NCI-H1436 treated with DMSO at 0.1 percent for 48 hours (cell line): Measurements from ENCODE around the gene DNAH17.

ENCODE experiments used
- DNase-seq: peaks from one replicate; lab custom pipeline; 2025; lab: John Stamatoyannopoulos, UW

Gene DNAH17

DNA sequence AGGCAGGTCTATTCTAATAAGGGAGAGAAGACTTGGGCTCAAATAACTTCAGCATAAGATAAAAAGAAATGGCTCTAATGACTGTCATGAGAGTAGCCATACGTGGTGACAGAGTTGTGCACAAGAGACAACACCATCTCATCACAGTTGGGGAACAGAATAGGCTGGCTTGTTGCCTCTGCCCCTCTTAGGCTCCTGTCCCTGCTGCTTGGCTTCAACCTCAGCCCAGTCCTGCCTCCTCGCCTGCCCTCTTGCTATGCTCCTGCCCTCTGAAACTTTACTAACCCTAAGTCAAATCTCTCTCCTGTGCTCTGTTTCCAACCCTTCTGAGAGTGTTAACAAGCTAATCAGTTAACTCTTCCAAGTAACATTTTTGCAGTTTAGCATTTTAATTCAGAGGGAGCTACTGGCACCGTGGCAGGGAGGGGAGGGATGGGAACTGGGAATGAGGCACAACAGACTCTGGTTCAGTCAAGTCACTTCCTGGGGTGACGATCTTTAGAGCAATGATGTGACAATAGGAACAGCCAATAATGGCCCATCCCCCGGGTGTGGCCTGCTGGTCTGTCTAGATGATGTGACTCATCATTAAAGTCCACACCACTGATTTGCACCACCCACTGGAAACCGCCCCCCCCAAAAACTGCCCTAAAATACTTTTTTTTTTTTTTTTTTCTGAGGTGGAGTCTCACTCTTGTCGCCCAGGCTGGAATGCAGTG lies 35.5 kb downstream of the DNAH17 start:
- no peak for DNase-seq

DNA sequence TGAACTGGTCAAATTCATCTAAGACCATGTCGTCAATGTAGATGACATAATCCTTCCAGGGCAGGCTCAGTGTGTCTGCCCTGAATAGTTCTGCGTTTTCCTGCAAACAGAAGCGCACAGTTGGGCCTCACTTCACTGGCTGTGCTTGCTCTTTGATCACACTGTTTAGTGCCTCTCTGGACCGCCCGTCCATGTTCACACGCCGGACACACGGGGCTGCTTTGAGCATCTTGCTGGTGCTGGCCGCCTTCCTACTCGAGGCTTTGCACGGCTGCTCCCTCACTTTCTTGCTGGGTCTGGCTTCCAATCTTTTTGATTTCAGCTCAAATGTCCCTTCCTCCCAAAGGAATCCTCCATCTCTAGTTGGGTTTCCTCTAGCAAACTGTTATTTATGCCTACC lies 37.4 kb downstream of the DNAH17 start:
- DNase-seq, result no peak

DNA sequence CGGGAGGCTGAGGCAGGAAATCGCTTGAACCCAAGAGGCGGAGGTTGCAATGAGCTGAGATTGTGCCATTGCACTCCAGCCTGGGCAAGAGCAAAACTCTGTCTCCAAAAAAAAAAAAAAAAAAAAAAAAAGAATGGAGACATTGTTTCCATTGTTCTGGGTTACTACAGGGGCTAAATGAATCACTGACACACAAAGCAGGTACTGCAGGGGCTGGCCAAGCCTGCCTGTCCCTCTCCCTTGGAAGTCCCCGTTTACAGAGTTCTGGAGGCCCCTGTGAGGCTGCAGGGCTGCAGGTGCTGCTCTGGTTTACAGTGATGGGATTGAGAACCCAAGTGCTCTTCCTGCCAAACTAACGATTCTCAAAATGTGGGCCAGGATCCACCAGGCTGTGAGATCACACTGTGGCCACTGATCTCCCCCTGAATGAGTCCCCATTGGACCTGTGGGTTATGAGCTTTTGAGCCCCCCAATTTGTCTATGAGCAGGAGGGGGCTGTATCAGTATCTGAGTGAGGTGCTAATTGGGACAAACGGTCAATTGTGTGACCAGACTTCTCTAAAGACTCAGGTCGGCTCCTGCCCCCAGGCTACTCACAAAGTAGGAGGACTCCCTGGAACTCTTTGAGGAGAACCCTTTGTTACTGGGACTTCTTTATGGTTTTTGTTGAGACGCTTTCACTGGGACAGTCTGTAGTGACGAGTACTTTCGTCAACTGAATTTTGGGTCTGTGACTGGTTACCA lies 39.0 kb downstream of the DNAH17 start:
- DNase-seq, result no peak

DNA sequence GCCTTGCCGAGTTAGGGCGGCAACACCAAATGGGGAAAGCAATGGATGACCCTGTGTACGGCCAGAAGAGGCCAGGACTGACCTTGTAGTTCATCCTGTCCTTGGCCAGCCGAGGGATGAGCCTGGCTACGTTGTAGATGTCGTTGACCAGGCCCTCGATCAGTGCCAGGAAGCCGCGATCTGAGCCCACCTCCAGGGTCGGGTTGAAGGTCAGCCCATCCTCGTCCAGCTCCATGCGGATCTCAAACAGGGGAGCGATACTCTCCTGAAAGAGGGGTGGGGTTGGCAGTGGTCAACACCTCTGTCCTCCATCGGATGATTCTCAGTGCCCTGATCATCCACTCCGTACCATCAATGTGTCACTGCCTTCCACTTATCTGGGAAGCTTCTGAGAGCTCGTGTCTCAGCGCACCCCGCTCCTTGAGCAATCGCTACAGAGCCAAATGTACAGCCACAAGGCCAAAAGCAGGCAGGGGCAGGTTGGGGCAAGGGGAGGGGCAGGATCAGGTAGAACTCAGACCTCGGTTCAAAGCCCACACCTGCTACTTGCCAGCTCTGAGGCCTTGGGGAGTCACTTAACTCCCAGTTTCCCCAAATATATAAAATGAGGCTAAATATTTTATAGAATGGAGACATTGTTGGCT lies 39.9 kb downstream of the DNAH17 start:
- DNase-seq, result no peak

DNA sequence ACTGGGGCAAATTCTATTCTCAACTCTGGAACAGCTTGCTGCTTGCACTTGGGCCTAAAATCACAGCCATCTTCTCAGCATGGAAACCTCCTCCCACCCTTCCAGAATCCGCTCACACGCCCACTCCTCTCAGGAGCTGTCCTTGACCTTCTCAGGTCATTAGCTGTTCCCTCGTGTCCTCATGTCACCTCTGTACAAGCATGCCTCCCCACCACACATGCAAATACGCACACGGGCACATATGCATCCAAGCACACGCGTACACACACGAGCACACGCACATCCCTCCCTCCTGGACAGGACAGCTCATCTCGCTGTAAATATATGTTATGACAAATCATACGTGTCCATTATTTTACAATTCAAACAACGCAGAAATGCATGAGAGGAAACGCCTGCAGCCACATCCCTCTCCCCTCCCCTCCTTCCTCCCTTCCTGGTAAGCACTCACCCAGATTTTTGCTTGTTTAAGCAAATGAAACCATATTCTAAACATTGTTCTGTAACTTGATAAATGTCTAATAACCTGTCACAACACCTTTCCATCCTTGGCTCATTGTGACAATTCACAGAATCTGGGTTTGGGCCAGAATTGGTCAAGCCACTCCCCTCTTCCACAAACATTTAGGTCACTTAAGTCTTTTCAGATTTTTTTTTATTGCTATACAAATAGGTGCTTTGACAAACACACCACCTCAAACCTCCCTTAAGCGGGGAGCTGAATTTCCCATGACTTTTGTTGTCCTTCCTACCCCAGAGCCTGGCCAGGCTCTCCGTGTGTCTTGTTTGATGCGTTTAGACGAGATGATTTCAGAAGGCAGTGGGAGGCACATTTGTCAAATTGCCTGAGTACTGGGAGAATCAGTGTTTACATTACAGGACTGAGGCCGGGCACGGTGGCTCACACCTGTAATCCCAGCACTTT lies 41.7 kb downstream of the DNAH17 start:
- DNase-seq, result peak; percentile 24

DNA sequence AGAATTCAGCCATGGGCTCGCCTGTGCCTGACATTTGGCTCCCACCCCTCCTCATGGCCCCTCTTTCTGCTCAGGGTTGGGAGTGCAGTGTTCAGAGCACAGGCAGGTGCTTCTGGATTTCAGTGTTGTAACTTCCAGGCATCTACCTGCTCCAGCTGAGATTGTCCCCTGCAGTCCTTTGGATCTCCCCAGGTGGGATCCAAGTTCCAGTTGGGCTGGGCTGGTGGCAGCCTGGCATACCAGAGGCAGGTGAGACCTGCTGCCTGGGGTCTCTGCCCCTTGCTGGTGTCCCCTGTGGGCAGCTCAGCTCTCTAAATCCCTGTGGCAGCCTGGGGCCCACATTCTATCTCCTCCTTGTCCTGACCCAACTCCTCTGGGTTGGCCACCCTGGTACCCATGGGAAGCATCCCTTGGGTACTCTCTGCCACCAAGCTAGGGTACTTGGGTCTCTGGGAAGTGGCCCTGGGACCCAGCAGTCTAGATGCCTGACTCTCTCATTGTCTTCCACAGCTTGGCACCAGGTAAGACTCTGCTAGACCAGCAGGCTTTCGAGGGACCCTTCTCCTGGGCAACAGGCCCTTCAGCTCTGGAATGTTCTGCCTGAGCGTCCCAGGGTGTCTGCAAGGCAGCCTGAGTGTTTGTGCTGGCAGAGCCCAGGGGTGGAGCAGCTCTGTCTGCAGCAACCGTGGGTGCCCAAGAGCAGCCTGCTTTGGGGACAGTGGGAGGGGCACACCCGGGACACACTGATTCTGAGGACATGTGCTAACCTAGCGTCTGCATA lies 42.5 kb downstream of the DNAH17 start:
- no peak for DNase-seq

DNA sequence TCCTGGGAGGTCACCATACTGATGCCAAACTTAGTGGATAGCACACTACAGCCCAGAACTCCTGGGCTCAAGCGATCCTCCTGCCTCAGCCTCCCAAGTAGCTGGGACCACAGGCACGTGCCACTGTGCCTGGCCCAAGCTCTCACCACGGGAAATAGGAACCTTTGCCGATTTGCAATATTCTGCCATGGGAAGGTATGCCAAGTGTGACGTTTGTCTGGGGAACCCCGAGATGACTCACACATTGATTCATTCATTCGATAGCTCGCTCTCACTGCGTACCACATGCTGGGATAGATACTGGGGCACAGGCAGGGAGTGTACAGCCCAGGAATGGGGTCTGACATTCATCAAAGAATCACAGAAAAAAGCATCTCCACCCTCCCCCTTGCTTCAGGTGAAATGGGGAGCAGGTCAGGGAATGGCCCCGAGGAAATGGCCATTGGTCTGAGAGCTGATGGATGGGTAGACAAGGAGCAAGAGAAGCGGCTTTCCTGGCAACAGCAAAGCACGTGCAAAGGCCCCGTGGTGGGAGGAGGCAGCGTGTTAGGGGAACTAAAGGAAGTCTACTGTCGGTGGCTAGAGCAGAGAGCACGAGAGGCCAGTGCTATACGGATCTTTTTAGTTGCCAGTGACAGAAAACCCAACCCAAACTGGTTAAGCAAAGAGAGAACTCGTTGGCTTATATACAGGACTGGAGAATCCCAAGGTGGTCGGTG lies 44.1 kb downstream of the DNAH17 start:
- DNase-seq, result no peak

DNA sequence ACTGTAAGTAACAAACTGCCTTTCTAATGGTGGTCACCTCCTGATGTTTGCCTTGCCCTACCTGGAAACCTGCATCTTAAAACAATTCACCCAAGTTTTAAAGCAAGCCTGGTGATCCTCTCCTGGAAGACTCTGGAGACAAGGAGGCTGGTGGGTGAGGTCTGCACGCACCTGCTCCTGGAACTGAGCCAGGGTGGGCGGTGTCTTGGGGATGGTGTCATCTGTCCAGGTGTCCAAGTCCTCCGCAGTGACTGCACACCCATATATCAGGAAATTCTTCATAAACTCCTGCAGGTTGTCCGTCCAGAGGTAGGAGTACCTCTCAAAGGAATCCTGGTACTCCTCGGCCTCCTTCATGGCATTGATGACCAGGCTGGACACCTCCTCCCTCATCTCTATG lies 44.9 kb downstream of the DNAH17 start:
- no peak for DNase-seq

DNA sequence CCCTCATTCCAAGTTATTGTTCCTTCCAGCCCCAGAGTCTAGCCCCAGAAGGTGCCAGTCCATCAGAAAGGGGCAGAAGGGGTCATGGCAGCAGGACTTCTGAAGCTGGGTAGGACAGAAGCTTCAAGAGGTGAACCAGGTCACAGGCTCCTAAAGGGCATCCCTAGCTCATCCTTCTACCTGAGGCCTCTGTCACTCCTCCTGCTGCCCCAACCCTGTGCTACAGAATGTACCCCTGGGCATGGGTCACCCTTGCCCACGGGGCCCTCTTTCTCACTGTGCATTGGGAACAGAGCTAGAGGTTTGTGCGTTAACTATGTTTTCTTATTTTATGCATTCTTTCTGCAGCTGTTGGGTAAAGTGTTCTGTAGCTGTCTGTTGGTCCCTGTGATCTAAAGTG lies 46.5 kb downstream of the DNAH17 start:
- DNase-seq, result no peak

DNA sequence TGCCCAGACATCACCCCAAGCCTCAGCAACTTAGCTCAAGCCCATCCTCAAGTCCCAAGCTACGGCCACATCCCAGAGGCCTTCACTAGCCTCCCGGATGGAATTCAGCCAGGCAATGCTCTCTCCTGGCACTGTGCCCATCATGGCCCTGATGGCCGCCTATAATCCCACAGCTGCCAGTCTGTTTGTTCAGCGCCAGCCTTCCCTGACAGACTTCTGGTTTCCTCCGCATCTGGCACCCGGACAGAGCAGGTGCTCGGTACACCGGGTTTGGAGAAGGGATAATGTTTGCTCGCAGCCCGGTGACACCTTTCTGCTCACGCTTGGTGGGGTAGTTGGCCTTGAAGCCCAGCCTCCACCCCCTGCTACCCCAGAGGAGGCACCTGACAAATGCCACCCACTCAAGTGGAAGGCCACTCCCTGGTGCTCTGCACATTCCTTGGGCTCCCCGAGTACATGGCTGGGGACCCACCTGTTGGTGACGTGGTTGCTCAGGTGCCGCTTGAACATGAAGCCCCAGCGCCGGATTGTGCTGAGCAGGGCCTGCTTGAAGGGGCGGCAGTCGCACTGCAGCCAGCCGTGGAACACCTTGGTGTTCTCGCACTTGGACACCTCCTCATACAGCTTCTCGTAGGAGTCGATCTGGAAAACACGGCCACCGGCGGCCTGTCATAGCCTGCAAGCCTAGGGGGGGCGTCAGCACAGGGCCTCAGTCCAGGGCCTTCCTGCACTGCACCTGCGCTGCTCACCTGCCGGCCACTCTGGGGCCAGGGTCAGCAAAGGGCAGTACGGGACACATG lies 47.1 kb downstream of the DNAH17 start:
- no peak for DNase-seq

DNA sequence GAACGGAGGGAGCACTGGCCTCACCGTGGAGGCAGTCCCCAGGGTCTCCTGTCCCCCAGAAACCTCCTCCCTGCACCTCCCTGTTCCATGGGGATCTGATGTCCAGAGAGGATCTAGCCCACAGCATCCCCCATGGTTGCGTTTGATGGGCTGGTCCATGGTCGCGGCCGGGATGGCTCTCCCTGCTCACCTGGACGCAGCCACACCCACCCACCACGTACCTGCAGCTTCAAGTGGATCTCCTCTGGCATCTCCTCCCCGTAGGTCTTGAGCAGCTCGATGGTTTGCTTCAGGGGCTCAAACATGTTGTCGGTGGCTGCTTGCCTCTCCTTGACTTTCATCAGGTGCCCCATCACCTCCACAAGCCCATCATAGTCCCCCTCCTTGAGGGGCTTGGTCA lies 47.9 kb downstream of the DNAH17 start:
- no peak for DNase-seq

DNA sequence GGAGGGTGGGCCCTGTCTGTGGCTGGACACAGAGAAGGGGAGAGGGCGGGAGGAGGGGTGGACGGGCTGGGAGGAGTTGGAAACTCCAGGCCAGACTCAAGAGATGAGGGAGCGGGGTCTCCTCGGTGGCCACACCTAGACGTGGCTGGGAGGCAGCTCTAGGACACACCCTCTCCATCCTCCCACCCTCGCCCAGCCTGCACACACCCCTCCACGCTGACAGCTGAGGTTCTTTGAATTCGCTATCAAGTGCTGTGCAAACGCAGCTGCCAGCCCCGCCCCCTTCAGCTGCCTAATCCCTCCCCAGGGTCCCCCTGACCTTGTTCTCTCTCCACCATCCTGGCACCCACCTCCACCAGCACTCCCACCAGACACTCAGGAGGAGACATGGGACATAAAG lies 48.7 kb downstream of the DNAH17 start:
- peak; percentile 74 for DNase-seq

DNA sequence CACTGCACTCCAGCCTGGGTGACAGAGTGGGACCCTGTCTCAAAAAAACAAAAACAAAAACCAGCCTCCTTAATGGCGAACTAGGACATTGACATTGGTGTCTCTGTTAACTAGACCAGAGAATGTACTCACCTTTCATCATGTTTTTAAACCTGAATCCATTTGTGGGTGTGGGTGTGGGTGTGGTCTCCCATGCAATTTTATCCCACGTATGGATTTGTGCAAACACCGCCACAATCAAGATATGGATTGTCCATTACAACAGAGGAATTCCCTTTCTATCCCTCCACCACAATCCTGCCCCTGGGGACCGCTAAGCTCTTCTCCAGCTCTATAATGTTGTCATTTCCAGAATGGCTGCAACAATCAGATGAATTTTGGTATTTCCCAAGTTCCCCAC lies 49.9 kb downstream of the DNAH17 start:
- no peak for DNase-seq

DNA sequence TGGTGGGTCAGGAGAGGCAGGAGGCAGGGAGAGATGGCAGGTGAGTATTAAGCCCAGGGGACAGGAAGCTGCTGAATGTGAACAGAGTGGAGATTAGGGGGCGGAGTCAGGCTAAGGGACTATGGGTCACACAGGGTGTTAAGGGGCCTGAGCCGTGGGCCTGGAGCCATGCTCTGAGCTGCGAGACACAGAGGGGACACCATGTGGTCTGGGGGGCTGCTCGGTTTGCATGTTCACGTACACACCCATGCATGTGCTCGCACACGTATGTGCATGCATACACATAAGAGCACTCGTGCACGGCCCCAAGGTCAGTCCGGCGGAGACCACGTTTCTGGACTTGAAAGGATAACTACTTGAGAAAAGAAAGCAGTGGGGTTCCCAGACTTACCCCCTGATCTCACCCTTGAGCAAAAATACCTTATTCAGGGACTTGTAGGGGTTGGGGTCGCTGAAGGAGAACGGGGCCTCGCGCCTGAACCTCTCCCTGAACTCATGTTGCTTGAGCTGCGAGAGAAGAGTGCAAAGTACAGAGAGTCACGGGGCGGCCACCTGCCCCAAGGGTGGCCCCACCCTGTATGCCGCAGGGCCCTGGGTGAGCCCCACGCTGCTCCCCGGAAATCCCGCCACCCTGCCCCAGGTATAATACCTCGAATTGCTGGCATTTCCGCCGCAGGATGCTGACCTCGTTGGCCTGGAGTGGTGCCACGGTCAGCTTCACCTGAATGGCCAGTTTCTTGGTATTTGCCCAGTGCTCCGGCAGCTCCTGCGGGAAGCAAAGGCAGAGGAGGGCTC lies 50.8 kb downstream of the DNAH17 start:
- DNase-seq, result no peak

DNA sequence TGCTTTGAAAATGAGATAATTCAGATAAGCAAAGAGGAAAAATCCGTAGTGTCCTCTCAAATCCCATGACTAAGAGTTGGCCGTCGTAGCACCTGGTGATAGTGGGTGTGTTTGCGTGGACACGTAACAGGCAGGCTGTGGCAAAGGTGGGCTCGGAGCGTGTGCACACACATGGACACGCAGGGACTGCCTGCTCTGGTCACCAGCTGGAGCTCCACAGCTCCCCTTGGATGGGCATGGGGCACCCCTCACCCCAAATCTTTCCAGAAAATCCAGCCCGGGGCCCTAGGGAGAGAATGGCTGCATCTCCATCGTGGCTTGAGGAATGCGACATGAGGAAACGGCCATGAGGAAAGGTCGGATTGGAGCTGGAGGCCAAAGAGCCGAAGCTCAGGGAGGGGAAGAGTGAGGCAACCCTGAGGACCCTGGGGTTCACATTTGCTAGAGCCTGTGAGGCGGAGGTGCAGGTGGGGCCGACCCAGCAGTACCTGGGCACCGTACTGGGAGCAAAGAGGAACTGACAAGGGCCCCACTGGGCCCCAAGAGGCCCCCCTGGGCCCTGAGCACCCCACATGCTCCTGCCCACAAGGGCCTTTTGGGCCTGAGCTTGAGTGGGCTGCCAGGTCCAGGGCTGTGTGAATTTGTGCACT lies 51.6 kb downstream of the DNAH17 start:
- DNase-seq, result no peak

DNA sequence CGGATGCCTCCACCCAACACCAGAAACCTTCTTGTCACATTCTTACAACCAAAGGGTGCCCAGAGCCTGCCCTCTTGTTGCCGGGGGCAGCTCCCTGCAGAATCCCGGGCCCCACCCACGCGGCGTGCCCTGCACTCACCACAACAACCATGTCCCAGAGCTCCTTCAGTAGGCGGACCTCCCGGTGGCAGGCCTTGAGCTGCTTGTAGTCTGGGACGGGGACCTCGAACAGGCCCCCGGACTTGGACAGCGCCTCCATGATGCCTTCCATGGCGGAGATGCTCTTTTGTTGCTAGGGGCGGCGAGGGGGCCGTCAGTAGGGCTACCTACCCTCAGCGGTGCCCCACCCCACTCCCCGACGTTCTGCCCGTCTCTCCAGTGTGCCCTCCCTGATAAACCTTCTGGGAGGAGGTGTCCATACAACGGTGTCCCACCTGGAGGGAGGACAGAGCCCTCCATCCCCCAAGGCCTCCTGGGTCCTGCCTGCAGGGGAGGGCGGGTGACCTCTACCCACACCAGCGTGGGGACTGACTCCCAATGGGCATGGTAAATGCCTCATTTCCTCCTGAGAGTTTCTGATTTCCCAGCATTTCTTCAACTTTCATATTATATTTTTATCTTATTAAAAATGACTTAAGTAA lies 52.2 kb downstream of the DNAH17 start:
- DNase-seq, result no peak

DNA sequence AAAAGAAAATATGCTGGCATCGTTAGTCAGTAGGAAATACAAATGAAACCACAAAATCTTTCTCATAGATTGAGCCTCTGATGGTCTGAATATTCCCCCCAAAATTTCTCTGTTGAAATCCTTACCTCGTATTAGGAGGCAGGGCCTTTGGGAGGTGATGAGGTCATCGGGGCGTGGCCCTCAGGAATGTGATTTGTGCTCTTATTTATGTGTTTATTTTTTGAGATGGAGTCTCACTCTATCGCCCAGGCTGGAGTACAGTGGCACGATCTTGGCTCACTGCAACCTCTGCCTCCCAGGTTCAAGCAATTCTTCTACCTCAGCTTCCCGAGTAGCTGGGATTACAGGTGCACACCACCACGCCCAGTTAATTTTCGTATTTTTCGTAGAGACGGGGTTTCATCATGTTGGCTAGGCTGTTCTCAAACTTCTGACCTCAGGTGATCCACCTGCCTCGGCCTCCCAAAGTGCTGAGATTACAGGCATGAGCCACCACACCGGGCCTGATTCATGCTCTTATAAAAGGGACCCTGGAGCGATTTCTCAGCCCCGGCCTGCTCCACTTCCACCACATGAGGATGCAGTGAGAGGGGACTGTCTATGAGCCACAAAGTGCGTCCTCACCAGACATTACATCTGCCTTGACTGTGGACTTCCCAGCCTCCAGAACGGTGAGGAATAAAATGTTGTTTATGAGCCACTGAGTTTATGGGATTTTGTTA lies 53.1 kb downstream of the DNAH17 start:
- DNase-seq, result no peak
